SK-N-MC (cell line): ENCODE data around the gene NDUFAB1.
A peak's percentile ranks its signal among the peaks of the same experiment; 100 is the strongest.

Experiments used
- DNase-seq: peaks from one replicate; pipeline ENCODE4 v3.0.0-alpha.2; 2011; ENCODE audit warnings: low read depth, low spot score
- H3K27ac ChIP-seq: fragments of 200-600 bp; sonication (generic); 2 replicates; pipeline ENCODE4 v1.5.1; 2016; ENCODE audit warnings: mixed run types
- H3K36me3 ChIP-seq: fragments of 200-600 bp; sonication (generic); 2 replicates; pipeline ENCODE4 v1.6.1; 2017; ENCODE audit warnings: antibody characterized with exemption, low read length, mixed read lengths; ENCODE audit not compliant: insufficient read depth
- H3K4me3 ChIP-seq: fragments of 200-600 bp; sonication (generic); 2 replicates; pipeline ENCODE4 v1.5.1; 2016
- H3K9ac ChIP-seq: fragments of 200-600 bp; sonication (generic); 2 replicates; pipeline ENCODE4 v1.8.0; 2017; ENCODE audit warnings: mixed run types, mixed read lengths; ENCODE audit not compliant: insufficient read length
- H3K9me3 ChIP-seq: fragments of 200-600 bp; sonication (generic); 2 replicates; pipeline ENCODE4 v1.6.1; 2017; ENCODE audit warnings: low read depth, mild to moderate bottlenecking, antibody characterized with exemption, low read length, moderate library complexity, mixed read lengths
- EZH2 ChIP-seq: fragments of 200-600 bp; sonication (generic); IDR thresholded peaks from one replicate; pipeline ENCODE4 v1.6.1; 2017; ENCODE audit warnings: antibody characterized with exemption
- FOXP2 ChIP-seq: optimal IDR thresholded peaks from 2 replicates; pipeline ENCODE3; 2011; ENCODE audit warnings: mild to moderate bottlenecking, moderate library complexity; ENCODE audit not compliant: insufficient read depth; ENCODE audit errors: extremely low read length, control extremely low read depth
- POLR2AphosphoS5 ChIP-seq: IDR thresholded peaks from 2 replicates; pipeline ENCODE4 v1.6.1; 2012; ENCODE audit warnings: mild to moderate bottlenecking, low read depth, low read length, borderline replicate concordance

Gene NDUFAB1

DNA sequence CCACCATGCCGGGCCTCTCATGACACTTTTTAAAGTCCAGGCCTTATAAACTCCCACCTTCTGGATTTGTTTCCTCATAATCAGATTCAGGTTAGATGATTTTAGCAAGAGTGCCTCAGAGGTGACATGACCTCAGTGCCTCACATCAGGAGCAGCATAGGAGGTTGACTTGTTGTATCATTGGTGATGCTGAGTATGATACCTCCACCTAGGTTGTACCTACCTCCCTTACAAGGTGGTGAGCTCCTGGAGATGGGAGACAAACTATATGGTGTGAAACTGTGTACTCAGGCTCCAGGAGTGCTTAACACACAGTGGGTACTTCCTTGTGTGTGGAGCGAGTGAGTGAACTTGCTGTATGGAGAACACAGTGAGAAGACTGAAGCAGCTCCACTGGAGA, 18.6 kb downstream of the NDUFAB1 start:
- DNase-seq, result no peak

DNA sequence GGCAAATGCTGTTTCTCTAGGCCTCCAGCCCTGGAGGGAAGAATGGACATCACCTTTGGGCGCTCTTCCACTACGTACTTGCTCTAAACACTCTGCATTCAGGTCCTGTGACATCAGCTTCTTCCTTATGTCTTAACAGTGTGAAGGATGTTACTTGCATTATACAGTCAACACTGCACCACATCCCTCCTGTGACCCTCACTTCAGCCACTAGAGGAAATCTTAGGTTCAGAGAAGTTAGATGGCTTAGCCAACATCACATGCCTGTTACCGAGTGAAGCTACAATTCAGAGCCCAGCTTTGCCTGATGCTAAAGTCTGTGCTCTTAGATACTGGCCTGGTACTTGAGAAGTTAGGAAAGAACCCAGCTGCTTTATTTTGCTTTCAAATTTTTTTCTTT, 20.3 kb downstream of the NDUFAB1 start:
- H3K36me3 ChIP-seq, result peaks cover 57% of the 10 kb centered on the region
- no peak for DNase-seq
- TF ChIP-seq FOXP2 (no peak), POLR2AphosphoS5 (no peak)

More for the DNA sequence above, 18.6 kb downstream of the NDUFAB1 start:
- no peak overlapping the region for H3K4me3 ChIP-seq
- TF ChIP-seq FOXP2, result no peak
- no peak for TF ChIP-seq EZH2
- TF ChIP-seq POLR2AphosphoS5, result no peak
- H3K36me3 ChIP-seq, result peaks cover 57% of the 10 kb centered on the region
- H3K9me3 ChIP-seq, result no peaks in the 10 kb centered on the region
- peak overlapping the region; percentile 68; the same call in 1 of the 2 replicates for H3K27ac ChIP-seq
- no peak overlapping the region for H3K9ac ChIP-seq

DNA sequence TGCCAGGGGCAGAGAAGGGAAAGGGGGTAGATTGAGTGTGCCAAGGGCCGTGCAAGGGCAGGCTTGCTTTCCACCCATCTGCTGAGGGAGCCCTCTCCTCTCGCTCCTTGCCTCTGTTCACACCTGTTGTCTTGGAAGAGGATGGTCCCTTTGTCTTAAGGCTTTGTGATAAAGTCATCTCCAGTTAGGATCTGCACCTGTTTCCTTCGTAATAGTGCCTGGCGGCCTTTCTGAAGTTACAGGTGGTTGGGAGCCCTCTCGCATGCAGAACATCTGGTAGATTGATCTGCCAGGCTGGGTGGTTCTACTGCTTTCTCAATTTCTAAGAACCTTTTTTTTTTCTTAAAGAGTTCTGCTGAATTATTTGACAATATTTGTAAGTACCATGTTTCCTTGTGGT, 22.3 kb downstream of the NDUFAB1 start:
- H3K4me3 ChIP-seq, result no peak overlapping the region
- peaks cover 59% of the 10 kb centered on the region for H3K36me3 ChIP-seq
- no peak for DNase-seq
- H3K27ac ChIP-seq, result no peak overlapping the region
- H3K9me3 ChIP-seq, result no peaks in the 10 kb centered on the region
- H3K9ac ChIP-seq, result no peak overlapping the region
- TF ChIP-seq FOXP2, result no peak
- no peak for TF ChIP-seq EZH2
- no peak for TF ChIP-seq POLR2AphosphoS5

More for the DNA sequence above, 20.3 kb downstream of the NDUFAB1 start:
- Histone ChIP-seq H3K9me3 (no peaks in the 10 kb centered on the region), H3K4me3 (no peak overlapping the region), H3K9ac (no peak overlapping the region), H3K27ac (0 out of 2 replicates have a peak overlapping the region, but pooled peaks have one; percentile 7)

DNA sequence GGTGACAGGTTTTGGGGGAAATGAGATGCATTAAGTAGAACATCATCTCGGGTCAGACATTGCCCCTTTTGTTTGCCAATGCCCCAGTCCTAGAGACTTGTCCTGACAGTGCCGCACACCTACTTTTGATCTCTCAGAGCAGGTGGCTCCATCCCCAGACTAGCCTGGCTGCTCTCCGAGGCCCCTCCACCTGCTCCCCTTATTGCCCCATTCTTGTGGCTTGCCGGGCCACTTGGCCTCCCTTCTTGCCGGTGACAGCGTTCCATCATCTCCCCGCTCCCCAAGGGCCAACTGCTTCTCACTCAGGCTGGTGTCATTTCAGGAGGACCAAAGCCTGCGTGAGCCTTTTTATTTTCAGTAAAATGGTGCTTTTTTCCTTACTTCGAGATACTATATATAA, 23.7 kb downstream of the NDUFAB1 start:
- H3K36me3 ChIP-seq, result peaks cover 63% of the 10 kb centered on the region
- no peaks in the 10 kb centered on the region for H3K9me3 ChIP-seq
- H3K4me3 ChIP-seq, result no peak overlapping the region
- H3K27ac ChIP-seq, result no peak overlapping the region
- H3K9ac ChIP-seq, result no peak overlapping the region
- no peak for DNase-seq
- TF ChIP-seq FOXP2, result no peak
- no peak for TF ChIP-seq EZH2
- TF ChIP-seq POLR2AphosphoS5, result no peak

DNA sequence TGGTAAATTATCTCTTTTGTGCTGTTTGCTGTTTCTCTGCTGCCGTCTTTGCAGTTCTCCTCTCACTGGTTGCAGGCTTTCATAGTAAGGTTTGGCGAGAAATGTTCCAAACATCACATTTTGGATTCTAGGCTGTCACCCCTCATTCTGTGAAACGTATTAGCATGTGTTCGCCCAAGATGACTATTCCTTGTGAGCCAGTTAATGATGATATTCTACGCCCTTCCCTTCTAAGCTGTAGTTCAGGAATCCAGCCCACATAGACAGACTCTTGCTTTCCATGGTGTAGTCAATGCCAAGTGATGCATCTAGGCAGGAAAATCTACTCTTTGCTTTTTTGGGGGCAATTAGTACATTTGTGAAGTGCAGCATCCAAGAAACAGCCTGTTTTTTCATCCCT, 24.2 kb downstream of the NDUFAB1 start:
- Histone ChIP-seq H3K36me3 (peaks cover 68% of the 10 kb centered on the region), H3K9ac (no peak overlapping the region), H3K9me3 (no peaks in the 10 kb centered on the region), H3K27ac (no peak overlapping the region), H3K4me3 (no peak overlapping the region)
- DNase-seq, result no peak
- TF ChIP-seq POLR2AphosphoS5, result no peak
- no peak for TF ChIP-seq FOXP2
- no peak for TF ChIP-seq EZH2

DNA sequence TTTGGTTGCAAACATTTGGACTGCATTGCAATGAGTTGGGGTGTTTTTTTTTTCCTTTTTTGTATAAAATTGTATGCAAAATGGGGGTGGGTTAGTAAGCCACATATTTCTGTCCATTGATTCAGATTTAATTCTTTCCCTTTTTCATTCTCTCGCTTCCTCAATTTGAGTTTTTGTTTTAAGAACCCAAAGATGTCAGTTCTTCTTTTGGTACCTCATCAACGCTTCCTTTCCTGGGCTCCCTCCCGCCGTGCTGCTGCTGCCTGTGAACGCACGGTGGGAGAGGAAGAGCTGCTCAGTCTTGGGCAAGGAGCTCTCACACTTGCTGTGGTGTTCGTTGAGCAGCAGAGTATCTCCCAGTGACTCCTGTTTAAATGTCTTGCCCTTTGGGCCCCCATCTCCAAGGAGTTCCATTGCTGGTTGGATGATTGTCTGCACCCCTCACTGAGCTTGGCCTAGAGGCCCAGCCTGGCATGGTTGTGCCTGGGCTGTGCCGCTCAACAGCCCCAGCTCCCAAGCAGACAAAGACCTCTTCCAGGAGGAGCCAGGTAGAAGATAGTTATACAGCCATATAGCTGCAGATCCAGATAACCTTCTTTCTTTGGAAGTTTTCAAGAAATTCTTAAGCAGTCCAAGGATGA, 25.0 kb downstream of the NDUFAB1 start:
- H3K9me3 ChIP-seq, result no peaks in the 10 kb centered on the region
- H3K4me3 ChIP-seq, result no peak overlapping the region
- no peak for DNase-seq
- peaks cover 74% of the 10 kb centered on the region for H3K36me3 ChIP-seq
- H3K27ac ChIP-seq, result no peak overlapping the region
- H3K9ac ChIP-seq, result no peak overlapping the region
- TF ChIP-seq FOXP2, result no peak
- no peak for TF ChIP-seq EZH2

DNA sequence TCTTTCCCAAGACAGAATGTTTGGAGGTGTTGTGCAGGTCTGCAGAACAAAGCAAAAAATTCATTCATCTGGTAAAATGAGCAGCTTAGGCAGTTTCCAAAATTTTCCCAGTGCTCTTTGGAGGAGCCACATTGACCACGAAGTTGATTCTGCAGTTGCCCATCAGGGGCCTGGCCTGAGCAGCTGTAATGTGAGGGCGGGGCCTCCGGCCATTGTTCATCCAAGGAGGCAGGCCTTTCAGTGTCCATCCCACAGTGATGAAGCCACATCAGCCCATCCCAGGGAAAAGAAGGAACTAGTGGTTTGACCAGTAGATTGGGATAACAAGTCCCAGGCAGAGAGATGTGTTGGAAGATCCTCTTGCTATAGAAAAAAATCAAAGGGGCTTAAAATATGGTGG, 28.5 kb downstream of the NDUFAB1 start:
- no peak for TF ChIP-seq FOXP2
- TF ChIP-seq POLR2AphosphoS5, result no peak
- Histone ChIP-seq H3K9me3 (no peaks in the 10 kb centered on the region), H3K9ac (no peak overlapping the region), H3K36me3 (peaks cover 88% of the 10 kb centered on the region), H3K4me3 (no peak overlapping the region), H3K27ac (no peak overlapping the region)
- DNase-seq, result no peak

DNA sequence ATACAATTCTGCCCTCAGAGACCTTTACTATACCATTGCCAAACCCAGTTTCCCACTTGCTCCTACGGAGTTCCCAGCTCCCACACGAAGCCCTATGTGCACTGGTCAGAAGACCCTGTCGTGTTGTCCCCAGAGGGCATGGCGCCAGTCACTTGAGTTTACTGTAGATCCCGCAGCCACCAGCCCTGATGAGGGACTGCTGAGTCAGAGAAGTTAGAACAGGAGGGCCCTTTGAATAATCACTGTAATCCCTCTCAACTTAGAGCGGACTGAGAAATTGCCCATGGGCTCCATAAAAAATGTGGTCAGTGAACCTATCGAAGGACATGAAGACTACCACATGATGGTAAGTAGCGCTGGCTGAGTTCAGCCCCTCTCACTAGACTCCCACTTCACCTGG, 29.4 kb downstream of the NDUFAB1 start:
- Histone ChIP-seq H3K27ac (no peak overlapping the region), H3K9ac (no peak overlapping the region), H3K36me3 (peaks cover 91% of the 10 kb centered on the region), H3K9me3 (no peaks in the 10 kb centered on the region), H3K4me3 (no peak overlapping the region)
- no peak for DNase-seq
- no peak for TF ChIP-seq FOXP2
- no peak for TF ChIP-seq POLR2AphosphoS5
- TF ChIP-seq EZH2, result no peak

DNA sequence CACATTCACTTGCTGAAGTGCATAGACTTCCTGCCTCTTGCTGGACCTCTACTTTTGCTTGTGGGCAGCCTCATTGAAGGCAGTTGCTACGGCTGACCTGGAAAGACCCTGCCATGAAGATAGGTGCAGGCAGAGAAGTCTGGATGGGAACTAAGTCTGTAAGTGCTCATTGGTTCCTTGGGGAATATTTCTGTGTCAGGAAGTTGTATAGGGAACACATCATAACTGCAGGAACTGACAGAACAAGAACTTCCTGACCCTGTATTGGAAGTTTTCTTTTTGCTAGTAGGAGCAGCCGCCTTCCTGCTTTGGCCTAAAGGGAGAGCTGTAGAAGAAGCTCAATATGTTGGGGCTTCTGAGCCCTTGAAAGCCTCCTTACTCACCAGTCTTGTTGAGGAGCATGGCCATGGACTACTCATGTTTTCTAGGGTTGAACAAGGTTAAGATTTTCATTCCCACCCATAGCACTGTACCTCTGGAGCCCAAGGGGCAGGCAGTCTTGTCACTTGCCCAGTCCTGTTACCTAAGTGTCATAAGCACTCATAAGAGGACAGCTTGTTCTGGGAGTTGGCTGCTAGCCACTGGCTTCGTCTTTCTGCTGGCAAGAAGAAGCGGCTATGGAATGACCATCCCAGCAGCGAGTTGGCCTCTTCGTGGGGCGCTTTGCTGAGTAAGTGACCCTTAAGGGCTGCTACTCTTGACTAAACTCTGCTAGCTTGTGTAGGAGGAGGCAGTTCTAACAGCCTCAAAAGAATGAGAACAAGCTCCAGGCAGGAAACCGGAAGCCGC, 31.3 kb downstream of the NDUFAB1 start:
- H3K4me3 ChIP-seq, result no peak overlapping the region
- no peak for DNase-seq
- H3K9me3 ChIP-seq, result no peaks in the 10 kb centered on the region
- no peak overlapping the region for H3K9ac ChIP-seq
- no peak overlapping the region for H3K27ac ChIP-seq
- TF ChIP-seq POLR2AphosphoS5 (no peak), FOXP2 (no peak), EZH2 (no peak)
- H3K36me3 ChIP-seq, result peaks cover 91% of the 10 kb centered on the region
